GM12892 (cell line): ENCODE results near the gene TEX14.

Source experiments
- POLR2A ChIP-seq: IDR thresholded peaks from 2 replicates; pipeline ENCODE4 v1.6.1; 2011; ENCODE audit warnings: low read depth, low read length, control low read depth
- POLR2AphosphoS5 ChIP-seq: IDR thresholded peaks from 2 replicates; pipeline ENCODE4 v1.6.1; 2011; ENCODE audit warnings: low read depth, low read length, control low read depth
- TAF1 ChIP-seq: IDR thresholded peaks from 2 replicates; pipeline ENCODE4 v1.6.1; 2011; ENCODE audit warnings: low read depth, mild to moderate bottlenecking, control low read depth, low read length, borderline replicate concordance

- TF ChIP-seq POLR2A (peak; percentile 99), POLR2AphosphoS5 (peak; percentile 100), TAF1 (peak; percentile 56; the same call in 1 of the 2 replicates)
These were observed 60.1 kb downstream of the TEX14 start for GRCh38 chr17:58631523-58632323.
